Renal cortical epithelial cell (primary cell): ENCODE data around the gene ZNF827. TPM values are rescaled to one million over a fixed set of nuclear protein-coding genes. Genes with fewer than 3 reads are reported as not detected.
"Not testable (repeated sequence)": the region's sequence is repeated elsewhere in the genome, so short reads cannot be mapped to it uniquely, and the experiment has no call there.

Experiments used
- DNase-seq: peaks from one replicate; pipeline ENCODE4 v3.0.0-alpha.2; 2011; ENCODE audit warnings: low read depth
- total RNA-seq: library from RNA; depleted of rRNA; stranded (reverse); fragments of >200 nt; gene quantifications from 2 replicates; pipeline ENCODE4 v1.2.3, GENCODE V29; 2014

The ZNF827 gene
- total RNA-seq, 1 donor from 2014 or later: 24.5 TPM

GRCh38 chr4:145866991-145867390, 71.6 kb downstream of the ZNF827 start:
- no peak for DNase-seq

GRCh38 chr4:145865274-145865941, 73.2 kb downstream of the ZNF827 start:
- DNase-seq: no peak

GRCh38 chr4:145863191-145863590, 75.4 kb downstream of the ZNF827 start:
- DNase-seq: no peak

GRCh38 chr4:145861336-145862318, 77.0 kb downstream of the ZNF827 start:
- no peak for DNase-seq

GRCh38 chr4:145860897-145861296, 77.7 kb downstream of the ZNF827 start:
- no peak for DNase-seq

GRCh38 chr4:145860446-145860845, 78.2 kb downstream of the ZNF827 start:
- no peak for DNase-seq

GRCh38 chr4:145859926-145860325, 78.7 kb downstream of the ZNF827 start:
- DNase-seq: no peak

GRCh38 chr4:145859426-145859825, 79.2 kb downstream of the ZNF827 start:
- no peak for DNase-seq

- no peak for DNase-seq
These were observed 86.3 kb downstream of the ZNF827 start for GRCh38 chr4:145852256-145852839.

- DNase-seq: no peak
These were observed 87.0 kb downstream of the ZNF827 start for GRCh38 chr4:145851511-145852201.

- no peak for DNase-seq
These were observed 90.9 kb downstream of the ZNF827 start for GRCh38 chr4:145847764-145848163.

- no peak for DNase-seq
These were observed 93.5 kb downstream of the ZNF827 start for GRCh38 chr4:145845118-145845517.

GRCh38 chr4:145843639-145844038, 95.0 kb downstream of the ZNF827 start:
- DNase-seq: no peak

GRCh38 chr4:145843148-145843547, 95.5 kb downstream of the ZNF827 start:
- no peak for DNase-seq

- peak; percentile 2 for DNase-seq
These were observed 96.3 kb downstream of the ZNF827 start for GRCh38 chr4:145842224-145842887.

GRCh38 chr4:145840801-145841200, 97.8 kb downstream of the ZNF827 start:
- DNase-seq: no peak

- DNase-seq: peak; percentile 59
These were observed 98.4 kb downstream of the ZNF827 start for GRCh38 chr4:145840162-145840768.

- no peak for DNase-seq
These were observed 99.5 kb downstream of the ZNF827 start for GRCh38 chr4:145839151-145839550.

GRCh38 chr4:145832384-145832783, 106.2 kb downstream of the ZNF827 start:
- not testable (repeated sequence) for DNase-seq

GRCh38 chr4:145830699-145831098, 107.9 kb downstream of the ZNF827 start:
- DNase-seq: no peak
